Measurements from ENCODE around the gene AK9.

DNA sequence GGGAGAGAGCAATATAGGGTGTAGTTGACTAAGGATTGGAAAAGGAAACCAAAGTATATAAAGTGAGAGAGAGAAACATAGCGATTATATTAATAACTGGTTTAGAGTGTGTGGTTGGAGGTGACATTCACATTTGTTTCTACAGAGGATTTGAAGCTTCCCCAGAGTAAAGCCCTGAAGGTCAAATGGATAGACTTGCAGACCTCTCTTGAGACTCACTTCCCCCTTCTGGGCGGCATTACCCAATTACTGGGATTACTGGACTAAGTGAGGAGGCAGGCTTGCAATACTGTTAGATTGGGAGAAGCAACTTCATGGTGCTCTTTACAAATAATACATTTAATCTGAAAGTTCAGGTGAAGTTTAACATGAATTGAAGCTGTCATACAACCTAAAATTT, 10.8 kb upstream of the AK9 start:
- TF ChIP-seq POLR2AphosphoS5 (IDR thresholded peaks at IDR 0.05; ENCODE audit: low read depth, low read length) (no peak), REST (IDR thresholded peaks at IDR 0.05; ENCODE audit: insufficient read depth in 1 of 2, low read depth in 2 of 2, low read length in 2 of 2) (no peak), TAF1 (IDR thresholded peaks at IDR 0.05; ENCODE audit: borderline replicate concordance, insufficient read depth, low read length) (no peak)
